A204.1 (cell line): Measurements from ENCODE around the gene CEND1.

Source experiments
- FAIRE-seq: peaks from 2 replicates; lab custom pipeline; 2012; peaks lifted over from hg19 to GRCh38; lab: Jason Lieb, UNC

CEND1 gene

DNA sequence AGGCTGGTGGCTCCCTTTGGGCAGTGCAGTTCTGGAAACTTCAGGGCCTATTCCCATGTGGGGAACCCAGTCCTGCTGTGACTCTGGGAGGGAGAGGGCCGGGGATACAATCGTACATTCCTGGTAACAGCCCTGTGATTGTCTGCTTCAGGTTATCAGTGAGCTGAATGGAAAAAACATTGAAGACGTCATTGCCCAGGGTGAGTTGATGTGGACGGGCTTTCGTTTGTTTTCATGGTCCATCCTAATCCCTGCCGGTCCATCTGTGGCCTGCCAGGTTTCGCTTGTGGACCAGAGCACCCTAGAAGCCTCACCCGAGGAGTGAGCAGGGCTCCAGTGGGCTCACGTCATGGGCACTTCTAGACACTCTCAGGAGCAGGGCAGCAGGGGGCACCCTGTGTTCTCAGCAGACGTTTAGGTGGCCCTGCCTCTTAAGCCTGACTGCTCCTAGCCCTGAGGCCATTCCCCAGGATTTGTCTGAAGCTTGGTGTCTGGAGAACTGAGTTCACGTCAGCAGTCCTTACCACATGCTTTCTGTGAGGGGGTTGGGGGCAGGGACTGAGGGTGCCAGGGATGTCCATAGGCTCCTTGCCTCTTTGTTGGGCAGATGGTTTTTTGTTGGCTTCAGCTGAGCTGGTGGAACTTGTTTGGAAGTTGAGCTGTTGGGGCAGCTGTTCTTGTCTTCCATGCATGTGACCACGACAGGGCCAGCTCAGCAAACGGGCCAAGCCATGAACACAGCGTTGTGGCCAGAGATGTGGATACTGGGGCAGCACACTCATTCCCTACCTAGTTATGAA, 21.8 kb upstream of the CEND1 start:
- FAIRE-seq = no peak

DNA sequence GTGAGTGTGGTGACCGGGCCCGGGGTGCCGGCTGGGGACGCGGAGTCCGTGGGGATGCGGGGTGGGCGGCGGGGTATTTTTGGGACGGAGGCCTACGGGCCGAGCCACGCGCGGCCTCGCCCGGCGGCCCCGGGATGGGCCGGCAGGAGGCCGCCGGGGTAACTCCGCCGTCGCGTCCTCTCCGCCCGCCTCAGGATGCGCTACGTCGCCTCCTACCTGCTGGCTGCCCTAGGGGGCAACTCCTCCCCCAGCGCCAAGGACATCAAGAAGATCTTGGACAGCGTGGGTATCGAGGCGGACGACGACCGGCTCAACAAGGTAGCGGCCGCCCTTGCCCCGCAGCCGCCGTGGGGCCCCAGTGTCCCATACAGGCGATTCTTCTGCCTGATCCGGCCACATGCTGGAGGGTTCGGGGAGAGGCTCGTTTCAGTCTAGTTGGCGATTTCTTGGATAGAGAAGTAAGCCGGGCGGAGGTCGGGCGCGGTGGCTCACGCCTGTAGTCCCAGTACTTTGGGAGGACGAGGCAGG, 20.2 kb upstream of the CEND1 start:
- FAIRE-seq = no peak

DNA sequence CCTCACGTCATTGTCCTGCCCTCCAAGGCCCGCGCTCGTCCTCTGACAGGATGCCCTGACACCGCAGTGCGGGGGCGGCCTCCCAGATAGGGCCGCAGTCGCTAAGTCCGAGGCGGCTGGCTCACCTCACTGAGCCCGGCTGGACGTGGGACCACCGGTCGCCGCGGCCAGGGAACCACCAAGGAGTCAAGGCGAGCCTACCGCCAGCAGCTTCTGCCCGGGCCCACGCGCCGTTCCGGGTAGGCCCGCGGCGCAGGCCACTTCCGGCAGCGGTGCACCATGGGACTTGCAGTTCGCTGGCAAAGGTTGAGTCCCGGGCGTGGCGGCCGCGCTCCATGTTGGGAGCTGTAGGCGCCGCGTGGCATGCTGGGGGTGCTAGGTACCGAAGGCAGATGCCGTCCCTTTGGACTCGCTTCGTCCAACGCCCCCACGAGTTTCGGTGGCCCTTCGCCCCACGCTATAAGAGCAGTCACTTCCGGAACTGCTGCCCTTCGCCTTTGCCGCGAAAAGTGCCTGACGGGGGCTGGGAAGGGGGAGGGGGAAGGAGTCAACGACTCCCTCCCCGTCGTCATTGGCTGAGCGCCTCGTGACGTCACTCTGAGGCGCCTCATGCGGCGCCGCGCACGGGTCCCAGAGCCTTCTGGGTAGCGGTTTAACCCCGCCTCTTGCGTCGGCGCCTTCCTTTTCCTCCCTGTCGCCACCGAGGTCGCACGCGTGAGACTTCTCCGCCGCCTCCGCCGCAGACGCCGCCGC, 19.6 kb upstream of the CEND1 start, which contains the start of gene RPLP2:
TSS of gene RPLP2 (plus strand) at position 681 of the 753 bp plus-strand sequence. CDS start 268 bp downstream, outside the sequence.
- peak; percentile 86 for FAIRE-seq

DNA sequence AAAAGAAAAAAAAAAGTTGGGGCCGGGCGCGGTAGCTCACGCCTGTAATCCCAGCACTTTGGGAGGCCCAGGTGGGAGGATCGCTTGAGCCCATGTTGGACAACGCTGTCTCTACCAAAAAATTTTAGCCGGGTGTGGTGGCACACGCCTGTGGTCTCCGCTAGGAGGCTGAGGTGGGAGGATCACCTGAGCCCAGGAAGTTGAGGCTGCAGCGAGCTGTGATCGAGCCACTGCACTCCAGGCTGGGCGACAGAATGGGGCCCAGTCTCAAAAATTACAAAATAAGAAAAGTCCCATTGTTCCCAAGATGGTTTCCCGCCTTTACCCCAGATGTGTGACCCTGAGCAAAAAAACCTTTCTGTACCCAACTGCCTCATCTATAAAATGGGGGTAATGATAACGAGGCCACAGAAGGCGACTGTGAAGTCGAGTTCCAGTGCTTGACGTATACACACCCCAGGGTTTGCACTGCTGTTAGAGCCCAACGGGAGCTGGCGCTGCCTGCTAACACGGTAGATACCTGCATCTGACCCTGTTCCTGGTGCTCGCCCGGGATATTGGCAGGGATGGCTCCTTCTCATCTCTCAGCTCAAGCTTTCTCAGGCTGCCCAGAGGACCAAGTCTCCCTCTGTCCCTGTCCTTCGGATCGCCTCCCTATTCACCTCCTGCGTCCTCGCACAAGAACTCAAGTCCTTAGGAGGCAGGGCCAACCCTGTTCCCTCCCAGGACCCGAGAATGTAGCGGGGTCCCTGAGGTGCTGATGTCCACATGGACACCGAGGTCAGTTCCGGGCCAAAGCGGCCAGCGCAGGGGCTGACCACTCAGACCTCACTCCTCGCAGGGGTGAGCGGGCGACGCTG, 18.8 kb upstream of the CEND1 start:
- no peak for FAIRE-seq

DNA sequence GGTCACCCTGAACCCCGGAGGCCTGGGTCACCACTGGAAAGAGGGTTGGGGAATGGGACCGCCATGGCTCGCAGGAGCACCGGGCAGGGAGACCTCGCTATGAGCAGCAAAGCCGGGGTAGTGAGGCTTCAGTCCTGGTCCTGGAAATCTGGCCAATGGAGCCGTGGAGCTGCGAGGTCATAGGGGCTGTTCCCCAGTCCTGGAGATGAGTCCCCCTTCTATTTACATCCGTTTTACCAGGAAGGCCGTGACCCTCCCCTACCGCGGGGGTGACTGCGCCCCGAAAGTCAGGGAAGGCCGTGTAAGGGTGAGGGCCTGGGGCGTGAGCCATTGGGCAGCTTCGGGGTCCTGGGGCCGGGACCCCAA, 14.7 kb upstream of the CEND1 start:
- no peak for FAIRE-seq

DNA sequence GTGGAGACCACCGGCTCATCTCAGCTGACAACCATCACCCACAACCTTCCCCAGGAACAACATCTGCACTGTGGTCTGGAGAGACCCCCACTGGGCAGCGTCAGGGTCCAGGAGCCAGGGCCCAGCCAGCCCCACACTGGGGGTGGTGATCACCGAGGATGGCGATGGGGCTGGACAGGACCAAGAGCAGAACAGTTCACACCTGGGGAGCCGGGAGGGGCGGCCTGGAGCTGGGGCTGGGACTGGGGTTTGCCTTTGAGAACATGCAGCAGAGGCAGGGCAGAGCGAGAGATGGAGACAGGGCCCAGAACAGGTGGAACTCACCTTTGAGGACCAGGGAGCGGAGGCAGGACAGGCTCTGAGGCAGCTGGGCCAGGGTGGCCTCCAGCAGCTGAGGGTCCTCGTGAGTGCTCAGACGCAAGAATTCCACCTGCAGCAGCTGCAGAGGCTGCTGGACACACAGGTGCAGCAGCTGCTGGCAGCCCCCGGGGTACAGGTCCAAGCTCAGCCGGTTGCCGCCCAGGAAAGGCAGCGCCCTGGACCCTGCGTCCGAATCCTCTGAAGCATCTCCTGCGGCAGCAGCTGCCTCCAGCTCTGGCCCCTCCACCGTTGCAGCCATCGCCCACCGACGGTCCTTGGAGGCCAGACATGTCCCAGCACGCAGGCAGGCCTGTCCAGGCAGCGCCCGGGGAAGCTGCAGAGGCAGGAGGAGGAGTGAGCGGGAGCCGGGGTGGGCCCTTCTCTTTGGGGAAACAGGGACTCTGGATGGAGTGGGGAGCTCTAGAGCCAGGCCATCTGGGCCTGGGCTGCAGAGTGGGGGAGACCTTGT, 14.1 kb upstream of the CEND1 start:
- FAIRE-seq = no peak

DNA sequence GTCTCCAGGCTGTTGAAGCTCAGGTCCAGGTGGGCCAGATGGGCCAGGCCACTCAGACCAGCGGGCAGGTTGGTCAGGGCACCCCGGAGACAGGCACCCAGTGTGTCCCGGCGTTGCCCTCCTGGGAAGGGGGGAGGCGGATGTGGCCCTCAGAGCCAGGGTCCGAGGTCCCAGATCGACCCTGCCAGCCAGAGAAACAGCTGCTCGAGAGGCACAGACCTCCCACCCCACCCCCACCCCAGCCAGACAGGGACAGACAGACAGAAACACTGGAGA, 13.5 kb upstream of the CEND1 start:
- FAIRE-seq = no peak

DNA sequence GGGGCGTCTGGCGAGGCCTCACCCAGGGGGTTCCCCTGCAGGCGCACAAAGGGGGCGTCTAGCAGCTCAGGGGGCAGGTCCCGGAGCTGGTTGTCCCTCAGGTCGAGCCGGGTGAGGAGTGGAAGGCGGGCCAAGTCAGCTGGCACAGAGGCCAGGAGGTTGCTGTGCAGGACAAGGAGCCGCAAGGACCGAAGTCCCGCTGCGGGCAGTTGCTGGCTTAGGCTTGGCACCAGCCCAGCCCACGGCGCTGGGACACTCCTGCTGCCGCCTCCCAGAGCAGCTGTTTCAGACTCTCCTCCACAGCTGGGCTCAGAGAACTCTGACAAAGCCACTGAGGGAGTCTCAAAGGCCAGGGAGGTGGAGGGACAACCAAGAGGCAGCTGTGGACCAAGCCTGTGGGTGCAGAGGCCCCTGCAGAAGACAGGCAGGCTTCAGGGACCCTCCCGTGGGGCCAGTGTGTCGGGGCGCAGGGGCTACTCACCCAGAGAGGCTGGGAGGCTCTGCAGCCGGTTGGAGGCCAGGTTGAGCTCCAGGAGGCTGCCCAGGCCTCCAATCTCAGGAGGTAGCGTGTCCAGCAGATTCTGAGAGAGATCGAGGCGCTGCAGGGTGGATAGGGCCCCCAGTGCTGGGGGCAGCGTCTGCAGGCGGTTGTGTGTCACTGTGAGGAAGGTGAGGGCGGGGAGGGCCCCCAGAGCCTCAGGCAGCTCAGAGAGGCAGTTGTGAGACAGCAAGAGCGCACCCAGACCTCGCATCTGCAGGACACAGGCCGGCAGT, 13.0 kb upstream of the CEND1 start:
- FAIRE-seq = no peak

DNA sequence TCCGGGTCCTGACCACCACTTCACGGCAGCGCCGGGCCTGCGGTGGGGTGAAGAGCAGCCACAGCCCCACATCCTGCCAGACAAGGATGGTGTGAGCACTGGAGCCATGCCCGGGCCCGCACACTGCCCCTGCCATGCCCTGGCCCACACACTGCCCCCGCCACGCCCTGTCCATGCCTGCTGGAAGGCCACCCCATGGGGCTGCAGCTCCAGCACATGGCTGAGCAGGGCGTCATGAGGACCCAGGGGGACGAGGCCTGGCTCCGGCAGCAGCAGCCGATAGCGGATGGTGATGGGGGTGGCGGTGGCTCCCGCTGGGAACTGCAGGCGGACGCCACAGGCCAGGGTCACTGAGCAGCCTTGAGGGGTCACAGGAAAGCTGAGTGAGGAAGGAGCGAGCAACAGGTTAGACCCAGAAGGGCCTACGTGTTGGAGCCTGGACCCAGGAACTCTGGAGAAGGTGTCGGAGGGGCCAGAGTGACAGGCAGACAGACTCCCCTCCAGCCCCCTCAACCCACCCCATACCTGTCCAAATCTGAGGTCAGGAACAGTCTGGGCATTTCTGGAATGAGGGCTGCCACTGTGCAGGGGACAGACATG, 12.2 kb upstream of the CEND1 start:
- FAIRE-seq = no peak

DNA sequence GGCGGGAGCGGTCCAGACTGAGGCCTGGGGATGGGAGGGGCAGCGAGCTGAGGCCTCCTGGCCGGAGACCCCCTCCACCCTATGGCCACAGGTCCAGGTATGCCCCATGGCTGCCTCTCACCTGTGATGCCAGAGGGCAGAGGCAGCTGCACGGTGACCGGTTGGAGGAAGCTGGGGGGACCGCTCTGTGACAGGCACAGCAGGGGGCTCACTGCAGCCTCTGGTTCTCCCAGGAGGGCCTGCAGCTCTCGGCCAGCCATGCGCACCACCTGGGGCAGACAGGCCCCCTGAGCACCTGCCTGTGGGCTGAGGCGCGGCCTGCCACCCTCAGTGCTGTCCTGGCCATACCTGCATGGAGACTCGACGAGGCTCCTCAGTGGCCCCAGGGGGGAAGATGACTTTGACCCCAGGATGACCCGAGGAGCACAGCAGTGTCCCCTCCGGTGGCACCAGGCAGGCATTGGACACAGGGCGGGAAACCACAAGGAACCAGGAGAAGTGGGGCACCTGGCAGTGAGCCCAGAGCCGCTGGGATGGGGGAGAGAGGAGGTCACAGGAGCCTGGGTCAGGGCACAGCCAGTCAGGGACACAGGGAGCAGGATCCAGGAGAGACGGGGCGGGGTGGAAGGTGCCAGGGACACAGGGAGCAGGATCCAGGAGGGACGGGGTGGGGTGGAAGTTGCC, 11.3 kb upstream of the CEND1 start:
- FAIRE-seq = no peak

DNA sequence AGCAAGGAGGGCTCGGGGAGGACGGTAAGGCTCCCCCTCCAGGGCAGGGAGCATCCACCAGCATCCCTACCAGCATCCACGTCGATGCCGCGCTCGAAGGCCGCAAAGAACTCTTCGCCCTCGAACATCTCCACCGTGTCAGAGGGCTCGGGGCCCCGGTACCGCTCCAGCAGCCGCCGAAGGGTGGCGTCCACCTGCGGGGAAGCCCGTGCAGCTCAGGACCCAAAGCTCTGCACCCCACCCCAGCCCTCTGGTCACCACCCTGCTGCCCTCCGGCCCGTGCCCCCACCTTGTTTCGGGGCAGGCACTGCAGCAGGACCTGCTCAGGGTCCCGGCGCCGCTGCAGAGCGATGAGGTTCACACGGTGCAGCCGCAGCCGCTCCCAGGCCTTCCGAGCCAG, 10.6 kb upstream of the CEND1 start:
- no peak for FAIRE-seq

DNA sequence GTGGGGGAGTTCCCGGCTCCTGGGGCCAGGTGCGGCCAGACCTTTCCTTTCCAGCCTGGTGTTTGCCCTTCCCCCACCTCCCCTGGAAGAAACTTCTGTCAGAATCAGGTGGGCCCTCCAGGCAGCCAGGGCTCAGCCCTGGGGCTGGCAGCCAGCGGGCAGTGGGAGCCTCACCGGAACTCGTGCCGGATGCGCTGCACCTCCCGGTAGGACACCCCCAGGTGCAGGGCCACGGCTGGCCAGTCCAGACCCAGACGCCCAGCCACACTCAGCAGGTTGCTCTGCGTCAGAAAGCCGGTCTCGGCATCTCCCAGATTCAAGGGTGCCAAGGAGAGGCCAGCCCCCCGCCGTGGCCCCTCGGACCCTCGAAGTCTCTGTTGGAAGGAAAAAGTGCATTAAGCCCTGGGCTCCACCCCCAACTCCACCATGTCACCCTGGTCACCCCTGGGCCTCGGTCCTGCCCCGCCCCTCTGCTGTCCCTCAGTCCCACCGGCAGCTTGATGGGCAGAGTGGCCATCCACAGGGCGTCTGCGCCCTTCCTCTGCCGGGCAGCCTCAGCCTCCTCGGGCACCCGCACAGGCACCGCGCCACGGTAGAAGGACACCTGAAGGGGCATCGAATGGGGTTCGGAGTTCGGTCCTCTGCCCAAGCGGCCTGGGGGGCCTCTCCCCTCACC, 9.9 kb upstream of the CEND1 start:
- FAIRE-seq = no peak

DNA sequence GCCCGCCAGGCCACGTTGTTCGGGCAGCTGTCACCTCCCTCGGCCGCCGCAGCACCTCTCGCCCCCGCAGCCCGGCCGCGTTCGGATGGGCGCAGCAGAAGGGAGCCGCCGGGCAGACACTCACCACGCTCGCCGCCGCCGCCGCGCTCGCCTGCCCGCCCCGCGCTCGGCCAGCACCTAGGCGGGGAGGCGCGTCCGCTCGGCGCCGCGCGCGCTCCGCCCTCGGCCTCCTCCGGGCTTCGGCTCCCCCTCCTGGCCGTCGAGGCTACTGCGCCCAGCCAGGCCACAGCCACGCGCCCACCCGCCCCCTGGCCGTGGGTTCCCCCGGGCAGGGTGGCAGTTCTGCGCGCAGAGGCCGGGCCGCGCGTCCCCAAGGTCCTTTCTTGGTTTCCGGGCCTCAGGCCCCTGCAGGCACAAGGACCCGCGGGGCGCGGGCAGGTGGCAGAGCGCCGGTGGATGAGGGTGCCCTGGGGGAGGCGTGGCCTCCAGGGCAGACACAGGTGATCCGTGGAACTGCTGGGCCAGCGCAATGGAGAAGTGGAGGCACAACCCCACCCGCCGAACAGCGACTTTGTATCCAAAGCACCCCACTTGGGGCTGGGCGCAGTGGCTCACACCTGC, 8.3 kb upstream of the CEND1 start, which contains the start of gene SLC25A22:
TSS of gene SLC25A22 (minus strand) at position 189 of the 621 bp plus-strand sequence. CDS start 3,275 bp downstream, outside the sequence.
- FAIRE-seq = no peak

DNA sequence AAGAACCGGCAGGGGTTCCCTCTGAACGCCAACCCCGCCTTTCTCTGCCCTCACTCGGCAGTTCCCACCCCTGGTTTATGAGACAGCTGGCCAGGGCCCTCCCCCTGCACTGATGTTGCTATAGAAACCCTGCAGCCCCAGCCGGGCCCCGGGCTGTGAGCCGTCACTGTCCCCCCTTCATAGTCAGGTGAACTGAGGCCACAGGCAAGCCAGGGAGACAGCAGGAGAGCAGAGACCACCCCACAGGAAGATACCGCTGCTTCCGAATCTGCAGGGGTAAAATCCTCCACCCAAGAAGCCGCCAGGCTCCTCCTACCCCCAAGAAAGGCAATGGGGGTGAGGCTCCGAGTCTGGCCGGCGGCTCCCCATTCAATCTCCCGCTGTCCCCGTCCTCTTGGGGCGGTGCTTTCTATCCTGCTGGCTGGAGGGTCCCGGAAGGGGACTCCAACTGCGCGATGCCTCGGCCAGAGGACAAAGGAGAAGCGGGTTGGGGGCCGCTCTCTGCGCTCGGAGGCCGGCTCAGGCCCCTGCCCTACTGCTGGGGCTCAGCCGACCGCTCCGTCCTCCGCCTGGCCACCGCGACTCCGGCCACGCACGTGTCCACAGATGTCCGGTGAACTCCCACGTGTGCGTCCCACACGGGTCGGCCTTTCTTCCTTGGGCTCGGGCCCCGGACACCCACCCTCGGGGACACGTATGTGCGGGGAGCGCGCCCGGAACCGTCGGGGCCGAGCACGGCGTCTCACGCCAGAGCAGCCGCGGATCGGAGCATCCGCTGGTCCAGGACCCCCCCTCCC, 7.6 kb upstream of the CEND1 start:
- no peak for FAIRE-seq

DNA sequence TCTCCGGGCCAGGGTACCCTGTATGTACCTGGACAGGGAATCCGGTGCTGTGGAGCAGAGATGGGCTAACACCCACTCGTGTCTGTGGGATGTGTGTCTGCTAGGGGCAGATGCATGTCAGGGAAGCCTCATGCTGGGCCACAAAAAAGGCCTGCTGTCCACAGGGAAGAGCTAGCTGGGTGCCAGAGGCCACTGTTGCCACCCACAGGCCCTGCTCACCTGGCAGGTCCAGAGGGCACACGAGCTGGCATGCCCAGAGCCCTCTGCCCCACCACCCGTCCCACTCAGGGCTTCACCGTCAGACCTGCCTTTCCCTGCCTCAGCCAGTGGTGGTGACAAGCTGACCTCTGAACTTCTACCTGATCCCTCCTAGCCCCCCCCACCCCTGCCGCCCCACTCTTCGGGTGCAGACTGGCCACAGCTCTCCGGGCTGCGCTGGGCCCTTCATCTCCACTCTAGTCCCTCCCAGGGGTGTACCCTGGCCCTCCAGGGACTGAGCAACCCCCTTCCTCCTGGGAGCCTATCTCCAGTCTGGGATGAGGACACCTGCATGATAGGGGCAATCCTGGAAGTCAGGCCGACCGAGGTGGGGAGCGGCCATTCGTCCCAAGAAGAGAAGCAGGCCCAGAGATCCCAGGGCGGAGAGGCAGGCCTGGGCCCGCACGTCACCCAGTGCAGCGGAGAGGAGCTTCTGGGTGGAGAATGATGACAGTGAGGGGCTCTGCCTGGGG, 6.8 kb upstream of the CEND1 start:
- FAIRE-seq = no peak

DNA sequence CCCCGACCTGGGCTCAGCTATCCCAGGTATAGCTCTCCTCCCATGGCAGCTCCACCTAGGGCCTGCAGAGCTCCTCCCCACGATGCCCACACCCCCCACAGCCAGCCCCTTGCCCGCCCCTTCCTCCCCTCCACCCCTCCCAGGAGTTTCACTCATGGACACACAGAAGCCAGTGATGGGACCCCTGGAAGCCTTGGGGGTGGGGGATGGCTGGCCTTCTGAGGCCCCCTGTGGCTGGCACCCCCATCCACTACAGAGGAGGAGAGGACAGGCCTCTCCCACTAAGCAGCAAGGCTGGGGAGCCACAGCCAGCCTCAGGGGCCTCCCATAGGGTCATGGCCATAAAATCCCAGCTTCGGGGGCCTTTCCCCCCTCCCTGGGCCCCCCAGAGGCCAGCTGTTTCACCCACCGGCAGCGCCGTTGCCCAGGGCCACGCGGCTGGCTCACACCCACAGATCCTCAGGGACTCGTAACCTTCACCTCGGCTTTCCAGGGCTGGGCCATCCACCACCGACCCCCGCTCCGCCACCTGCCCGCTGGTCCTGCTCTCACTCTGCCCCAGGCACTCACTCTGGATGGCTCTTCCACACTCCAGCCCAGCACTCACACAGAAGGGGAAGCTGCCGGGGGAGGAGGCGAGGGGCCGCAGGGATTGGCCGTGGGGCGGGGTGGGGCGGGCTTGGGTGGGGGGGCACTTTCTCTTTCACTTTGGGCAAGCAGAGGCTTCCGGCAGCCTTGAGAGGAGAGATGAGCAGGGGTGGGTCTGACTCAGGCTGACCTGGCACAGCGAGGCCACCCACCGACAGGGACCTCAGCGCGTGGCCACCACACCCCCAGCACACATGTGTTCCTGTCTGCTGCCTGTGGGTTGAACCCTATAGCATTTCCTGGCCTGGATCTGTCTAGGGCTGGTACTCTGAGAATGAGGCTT, 6.0 kb upstream of the CEND1 start:
- FAIRE-seq = no peak
